GDM1 (cell line): ENCODE results near the gene C4orf50.

Source experiments
- DNase-seq: peaks from one replicate; lab custom pipeline; 2025; lab: John Stamatoyannopoulos, UW

C4orf50 gene

GRCh38 chr4:6043843-6044242, 25.6 kb upstream of the C4orf50 start:
- DNase-seq = no peak

GRCh38 chr4:6043188-6043587, 25.0 kb upstream of the C4orf50 start:
- no peak for DNase-seq

- DNase-seq = no peak
Measured at GRCh38 chr4:6042293-6043063, 24.2 kb upstream of the C4orf50 start.

- DNase-seq = no peak
Measured at GRCh38 chr4:6041800-6042199, 23.6 kb upstream of the C4orf50 start.

GRCh38 chr4:6038711-6039110, 20.5 kb upstream of the C4orf50 start:
- no peak for DNase-seq

GRCh38 chr4:6035786-6036185, 17.6 kb upstream of the C4orf50 start:
- DNase-seq = no peak

- no peak for DNase-seq
Measured at GRCh38 chr4:6033381-6033780, 15.2 kb upstream of the C4orf50 start.

- no peak for DNase-seq
Measured at GRCh38 chr4:6032249-6033244, 14.3 kb upstream of the C4orf50 start.

GRCh38 chr4:6031846-6032245, 13.6 kb upstream of the C4orf50 start:
- DNase-seq = no peak

GRCh38 chr4:6030679-6031078, 12.4 kb upstream of the C4orf50 start:
- no peak for DNase-seq

- no peak for DNase-seq
Measured at GRCh38 chr4:6029254-6029653, 11.0 kb upstream of the C4orf50 start.

- DNase-seq = no peak
Measured at GRCh38 chr4:6028168-6028567, 9.9 kb upstream of the C4orf50 start.

- DNase-seq = no peak
Measured at GRCh38 chr4:6027392-6027791, 9.2 kb upstream of the C4orf50 start.

- DNase-seq = no peak
Measured at GRCh38 chr4:6024313-6024960, 6.2 kb upstream of the C4orf50 start.

- no peak for DNase-seq
Measured at GRCh38 chr4:6023731-6024130, 5.5 kb upstream of the C4orf50 start.

GRCh38 chr4:6022607-6023288, 4.5 kb upstream of the C4orf50 start:
- no peak for DNase-seq

GRCh38 chr4:6021831-6022606, 3.8 kb upstream of the C4orf50 start:
- DNase-seq = no peak

- no peak for DNase-seq
Measured at GRCh38 chr4:6020613-6021012, 2.4 kb upstream of the C4orf50 start.

GRCh38 chr4:6019316-6020263, 1.4 kb upstream of the C4orf50 start:
- no peak for DNase-seq

- DNase-seq = no peak
Measured at GRCh38 chr4:6017800-6018199, 431 bp downstream of the C4orf50 start.
